NCI-H2171 (cell line): ENCODE results near the gene TSPAN9.

Experiments used
- DNase-seq: peaks from one replicate; lab custom pipeline; 2025; lab: John Stamatoyannopoulos, UW

Gene TSPAN9

GRCh38 chr12:3123729-3124128 is 46.5 kb downstream of the TSPAN9 start:
- no peak for DNase-seq

- DNase-seq = no peak
Observed at GRCh38 chr12:3124917-3125316, 47.7 kb downstream of the TSPAN9 start.

- no peak for DNase-seq
Observed at GRCh38 chr12:3125674-3126073, 48.5 kb downstream of the TSPAN9 start.

GRCh38 chr12:3127832-3128231 is 50.7 kb downstream of the TSPAN9 start:
- no peak for DNase-seq

- no peak for DNase-seq
Observed at GRCh38 chr12:3128498-3129293, 51.5 kb downstream of the TSPAN9 start.

- no peak for DNase-seq
Observed at GRCh38 chr12:3129301-3130056, 52.3 kb downstream of the TSPAN9 start.

GRCh38 chr12:3130057-3130830 is 53.1 kb downstream of the TSPAN9 start:
- peak; percentile 22 for DNase-seq

GRCh38 chr12:3131129-3131528 is 54.0 kb downstream of the TSPAN9 start:
- DNase-seq = no peak

GRCh38 chr12:3132636-3133404 is 55.6 kb downstream of the TSPAN9 start:
- no peak for DNase-seq

- no peak for DNase-seq
Observed at GRCh38 chr12:3133405-3133783, 56.2 kb downstream of the TSPAN9 start.

- DNase-seq = no peak
Observed at GRCh38 chr12:3134126-3134525, 56.9 kb downstream of the TSPAN9 start.

GRCh38 chr12:3134526-3135135 is 57.5 kb downstream of the TSPAN9 start:
- no peak for DNase-seq

- DNase-seq = peak; percentile 57
Observed at GRCh38 chr12:3135522-3136461, 58.6 kb downstream of the TSPAN9 start.

GRCh38 chr12:3136641-3137267 is 59.6 kb downstream of the TSPAN9 start:
- DNase-seq = no peak

GRCh38 chr12:3137268-3137781 is 60.1 kb downstream of the TSPAN9 start:
- peak; percentile 49 for DNase-seq

- no peak for DNase-seq
Observed at GRCh38 chr12:3137814-3138445, 60.8 kb downstream of the TSPAN9 start.

- no peak for DNase-seq
Observed at GRCh38 chr12:3138941-3139511, 61.8 kb downstream of the TSPAN9 start.

- no peak for DNase-seq
Observed at GRCh38 chr12:3139760-3140159, 62.6 kb downstream of the TSPAN9 start.

- no peak for DNase-seq
Observed at GRCh38 chr12:3140284-3140683, 63.1 kb downstream of the TSPAN9 start.
